ENCODE data around the gene TNN.

TNN gene

DNA sequence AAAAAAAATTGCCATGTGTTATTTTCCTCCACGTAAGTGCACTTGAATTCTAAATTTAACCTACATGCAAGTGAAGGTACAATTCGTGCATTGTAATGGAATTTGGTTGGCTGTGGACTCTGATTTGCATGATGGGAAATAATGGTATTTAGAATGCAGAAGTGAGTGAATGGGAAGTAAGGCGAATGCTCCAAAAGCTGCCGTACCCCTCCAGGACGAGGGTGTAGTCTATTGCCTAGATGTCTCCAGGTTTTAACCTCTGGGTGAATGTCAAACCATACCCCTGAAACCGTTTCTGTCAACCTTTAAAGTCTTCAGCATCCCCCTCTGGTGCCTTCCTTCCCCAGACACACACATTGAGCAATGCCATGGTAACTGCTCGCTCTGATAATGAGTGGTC lies 80.4 kb downstream of the TNN start:
- DNase-seq, result no peak

DNA sequence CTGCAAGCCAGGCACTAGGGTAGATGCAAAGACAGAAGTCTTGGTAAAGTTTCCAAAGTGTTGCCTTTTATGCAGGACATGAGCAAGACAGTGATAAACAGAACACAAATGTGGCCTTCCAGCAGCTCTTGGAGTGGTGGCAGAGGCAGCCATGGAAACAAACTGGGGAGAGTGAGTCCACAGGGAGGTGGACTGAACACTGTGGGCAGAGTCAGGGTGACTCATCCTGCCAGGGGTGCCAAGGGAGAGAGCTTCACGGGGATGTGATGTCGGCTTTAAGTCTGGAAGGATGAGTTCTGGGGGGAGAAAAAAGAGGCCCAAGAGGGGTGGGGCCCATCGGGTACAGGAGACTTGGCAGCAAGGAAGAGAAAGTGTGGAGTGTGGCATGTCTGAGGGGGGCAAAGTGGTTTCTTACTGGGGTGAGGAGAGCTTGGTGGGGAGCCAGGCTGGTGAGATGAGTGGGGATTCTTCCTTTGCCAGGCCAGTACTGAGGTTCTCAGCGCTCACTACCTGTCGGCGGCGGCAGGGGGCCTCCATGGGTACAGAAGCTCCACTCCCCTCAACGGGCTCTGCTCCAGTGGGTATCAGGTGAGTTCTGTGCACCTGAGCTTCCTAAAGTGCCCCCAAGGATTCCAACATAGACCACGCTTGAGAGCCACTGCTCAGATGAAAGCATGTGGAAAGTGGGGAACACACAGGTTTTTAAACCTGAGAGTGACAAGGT lies 83.1 kb downstream of the TNN start:
- DNase-seq, result no peak

DNA sequence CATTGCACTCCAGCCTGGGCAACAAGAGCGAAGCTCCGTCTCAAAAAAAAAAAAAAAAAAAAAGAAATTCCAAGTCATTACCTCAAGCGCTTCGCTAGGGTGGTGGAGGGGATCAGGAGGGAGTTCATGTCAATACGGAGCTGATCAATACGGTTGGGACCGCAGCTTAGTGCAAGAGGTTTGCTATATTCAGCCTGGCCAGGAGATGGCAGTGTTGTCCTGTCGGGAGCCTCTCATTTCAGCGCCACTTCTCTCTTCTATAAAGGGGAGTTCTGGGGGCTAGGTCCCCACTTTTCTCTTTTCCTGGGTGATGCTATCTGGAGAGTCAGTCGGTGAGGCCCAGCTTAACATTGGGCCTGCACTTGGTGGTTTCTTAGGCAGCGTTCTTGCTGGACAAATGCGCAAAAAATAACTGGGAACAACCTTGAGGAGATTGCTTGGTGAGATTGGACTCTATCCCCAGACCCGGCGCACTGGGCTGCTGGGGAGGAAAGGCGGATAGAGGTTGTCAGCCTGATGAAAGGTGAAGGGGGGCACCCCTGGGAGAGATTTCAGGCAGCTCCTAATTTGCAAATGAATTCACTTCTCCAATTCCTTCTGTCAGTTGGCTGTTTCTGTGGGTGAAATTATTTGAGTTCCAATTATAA lies 84.5 kb downstream of the TNN start:
- DNase-seq, result peak; percentile 68

DNA sequence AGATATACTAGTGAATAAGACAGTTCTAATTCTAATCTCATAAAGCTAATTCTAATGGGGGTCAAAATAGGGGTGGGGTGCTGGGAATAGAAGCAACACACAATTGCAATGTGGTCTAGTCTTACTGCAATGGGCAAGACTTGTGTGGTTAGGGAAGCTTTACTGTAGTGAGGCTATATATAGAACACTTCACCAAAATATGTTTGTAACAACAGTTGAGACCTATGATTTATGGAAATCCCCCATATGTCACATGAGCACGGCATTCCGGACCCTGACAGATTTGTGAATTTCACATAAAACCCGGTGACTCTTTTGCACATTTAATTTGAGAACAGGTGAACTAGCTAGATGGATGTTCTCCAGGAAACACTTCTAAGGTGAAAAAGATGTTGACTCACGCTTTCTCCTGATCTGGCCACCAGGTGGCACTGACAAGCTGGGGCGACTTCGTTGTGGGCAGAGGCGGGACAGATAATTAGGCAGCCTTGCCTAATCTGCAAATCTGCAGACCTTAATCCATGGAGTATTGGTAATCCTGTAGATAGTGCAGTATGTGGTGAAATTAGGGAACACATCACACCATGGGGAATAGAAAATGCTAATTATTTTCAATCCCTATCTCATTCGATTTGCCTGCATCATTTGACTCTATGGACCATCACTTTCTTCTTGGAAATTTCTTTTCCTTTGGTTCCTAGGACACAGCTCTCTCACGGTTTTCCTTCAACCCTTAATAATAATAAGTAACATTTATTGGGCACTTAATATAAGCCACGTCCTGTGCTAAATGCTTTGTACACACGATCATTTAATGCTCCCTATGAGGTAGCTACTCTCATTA lies 87.2 kb downstream of the TNN start:
- DNase-seq, result peak; percentile 74 to 75

DNA sequence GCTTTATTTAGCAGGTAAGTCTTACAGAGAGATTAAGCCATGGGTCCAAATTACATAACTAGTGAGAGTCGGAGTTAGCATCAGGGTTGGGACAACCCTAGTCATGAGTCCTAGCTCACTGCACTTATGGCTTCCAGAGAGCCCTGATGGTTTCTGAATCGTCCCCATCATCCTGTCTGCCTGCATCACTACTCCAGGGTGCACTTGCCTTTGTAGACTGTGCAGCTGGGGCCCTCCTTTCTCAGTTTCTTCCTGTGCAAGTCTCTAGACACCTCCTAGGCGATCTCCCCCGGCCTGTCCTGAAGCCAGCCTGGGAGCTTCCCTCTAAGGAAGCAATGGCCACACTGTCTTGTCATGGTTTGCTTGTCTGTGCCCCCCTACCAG lies 87.8 kb downstream of the TNN start:
- DNase-seq, result no peak

DNA sequence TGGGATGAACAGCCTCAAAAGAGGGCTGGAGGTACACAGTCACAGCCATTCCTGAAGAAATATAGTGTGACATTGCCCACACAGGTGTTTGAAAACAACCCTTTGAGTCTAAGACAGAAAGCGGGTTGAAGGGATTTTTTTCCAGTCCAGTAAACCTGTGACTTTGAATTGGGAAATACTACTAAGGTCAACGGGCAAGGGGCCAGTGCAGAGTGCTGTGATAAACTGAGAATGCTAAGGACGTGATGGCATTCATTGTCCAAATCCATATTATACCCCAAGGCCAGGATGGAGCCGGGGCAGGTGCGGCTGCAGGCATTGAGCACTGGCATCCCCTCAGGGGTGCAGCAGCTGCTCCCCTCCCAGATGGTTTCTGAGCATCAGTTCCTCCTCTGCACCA lies 88.3 kb downstream of the TNN start:
- DNase-seq, result no peak

DNA sequence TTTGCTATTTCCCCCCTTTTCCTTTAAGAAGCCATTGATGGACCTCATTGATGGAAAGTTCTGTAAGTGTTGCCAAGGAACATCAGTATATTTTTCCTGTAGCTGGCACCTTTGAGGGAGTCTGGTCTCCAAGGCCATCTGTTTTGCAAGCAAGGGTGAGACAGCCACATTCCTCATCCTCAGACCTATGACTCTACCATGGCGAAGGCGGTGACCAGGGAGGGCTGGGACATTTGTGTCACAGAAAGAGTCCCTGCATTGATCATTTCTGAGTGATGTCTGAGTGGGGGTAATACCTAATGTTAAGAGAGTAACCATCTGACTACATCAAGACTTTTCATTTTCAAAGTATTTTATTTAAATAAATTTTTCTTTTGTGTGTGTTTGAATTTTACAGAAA lies 89.6 kb downstream of the TNN start:
- DNase-seq, result no peak

DNA sequence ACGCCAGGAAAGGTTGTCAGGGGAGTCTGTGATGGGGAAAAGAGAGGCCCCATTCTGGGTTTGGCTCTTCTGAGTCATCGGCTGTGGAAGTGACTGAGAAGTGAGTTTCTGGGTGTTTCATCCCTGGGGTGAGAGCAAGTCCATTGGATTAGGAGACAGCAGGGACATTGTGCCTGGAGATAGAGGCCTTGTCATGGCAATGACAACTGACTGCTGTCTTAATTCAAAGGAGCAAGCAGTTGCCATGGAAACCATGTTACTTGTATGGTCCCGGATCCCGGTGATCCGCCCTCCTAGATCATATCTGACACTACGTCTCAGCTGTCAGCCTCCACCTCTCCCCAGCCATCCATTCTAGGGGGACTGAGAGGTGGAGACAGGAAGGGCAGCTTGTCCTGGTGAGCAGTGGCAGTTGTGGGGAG lies 90.5 kb downstream of the TNN start:
- no peak for DNase-seq

DNA sequence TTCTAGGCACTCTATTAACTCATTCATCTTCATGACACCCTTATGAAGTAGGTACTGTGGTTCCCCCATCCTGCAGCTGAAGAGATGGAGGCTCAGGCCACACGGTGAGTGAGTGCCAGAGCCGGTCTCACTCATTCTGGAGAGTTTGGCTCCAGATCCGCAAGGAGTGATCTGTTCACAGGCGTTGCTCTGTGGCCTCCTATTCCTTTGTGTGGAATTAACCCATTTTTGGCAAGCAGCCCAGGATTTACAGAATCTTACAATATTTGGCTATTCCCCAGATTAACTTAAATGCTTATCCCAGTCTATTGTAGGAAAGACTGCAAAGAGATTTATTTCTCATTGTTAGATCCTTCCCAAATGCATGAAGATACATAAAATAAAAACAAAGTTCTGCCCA lies 95.3 kb downstream of the TNN start:
- no peak for DNase-seq

DNA sequence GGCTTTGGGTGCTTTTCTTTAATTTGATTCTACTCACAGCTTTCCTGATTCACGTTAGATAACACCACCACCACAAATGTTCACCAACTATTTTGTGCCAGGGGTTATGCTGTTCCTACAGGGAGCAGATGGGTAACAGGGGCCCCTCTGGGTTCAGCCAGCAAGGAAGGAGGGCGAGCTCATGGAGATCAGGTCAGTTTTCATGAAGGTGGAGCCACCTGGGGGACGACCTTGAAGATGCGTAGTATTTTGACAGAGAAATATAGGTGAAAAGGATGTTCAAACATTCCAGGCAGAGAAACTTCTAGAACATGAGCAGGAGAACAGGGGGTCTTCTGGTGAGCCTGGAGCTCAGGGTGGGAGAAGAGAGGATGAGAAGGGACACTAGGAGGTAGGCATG lies 96.1 kb downstream of the TNN start:
- DNase-seq, result no peak

DNA sequence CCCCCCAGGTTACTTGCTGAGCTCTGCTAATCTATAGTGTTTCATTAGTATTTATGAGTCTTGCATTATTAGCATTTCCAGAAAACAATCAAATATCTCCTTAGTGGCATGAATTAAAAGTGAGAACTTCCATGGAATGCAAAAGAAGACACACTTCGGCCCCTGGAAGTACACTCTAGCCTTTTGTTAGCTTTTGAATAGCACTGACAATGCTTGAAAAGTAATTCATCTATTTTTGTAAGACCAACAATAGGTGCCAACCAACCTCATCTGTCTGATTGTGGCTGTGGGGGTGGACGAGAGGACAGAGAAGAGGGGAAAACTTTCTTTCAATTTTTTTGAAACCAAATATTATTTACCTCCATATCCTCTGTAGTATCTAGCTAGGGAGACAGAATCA lies 97.1 kb downstream of the TNN start:
- DNase-seq, result no peak

DNA sequence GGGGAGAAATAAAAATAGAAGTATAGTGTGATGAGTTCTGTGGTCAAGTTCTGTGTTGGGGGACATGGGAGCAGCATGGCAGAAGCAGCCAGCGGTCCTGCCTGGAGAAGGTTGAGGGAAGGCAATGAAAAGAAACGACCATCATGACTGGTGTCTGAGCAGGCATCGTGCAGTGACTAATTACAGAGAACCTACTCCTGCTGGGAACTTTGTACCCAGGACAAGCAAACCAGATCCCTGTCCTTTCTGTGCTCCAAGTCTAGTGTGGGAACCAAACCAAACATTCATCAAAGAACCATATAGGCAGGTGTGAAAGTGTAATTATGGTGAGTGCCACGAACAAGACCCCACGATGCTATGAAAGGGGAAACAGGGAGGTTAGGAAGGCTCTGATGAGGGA lies 99.1 kb downstream of the TNN start:
- no peak for DNase-seq

DNA sequence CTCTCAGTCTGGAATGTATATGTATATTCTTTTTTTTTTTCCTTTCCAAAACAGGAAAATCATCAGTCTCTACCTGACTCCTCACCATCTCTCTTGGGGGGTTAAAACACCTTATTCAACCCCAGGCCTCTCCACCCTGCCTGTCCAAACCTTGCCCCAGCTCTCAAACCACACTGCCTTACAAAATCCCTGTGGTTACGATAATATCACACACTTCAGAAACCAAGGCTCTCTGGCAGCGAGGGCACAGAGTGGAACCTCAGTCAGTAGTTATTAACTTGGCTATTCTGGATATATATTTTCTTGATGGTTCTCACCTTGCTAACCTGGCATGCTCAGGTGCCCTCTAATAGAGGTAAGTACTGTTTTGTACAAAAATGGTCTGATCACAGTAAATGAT lies 100.2 kb downstream of the TNN start:
- no peak for DNase-seq

DNA sequence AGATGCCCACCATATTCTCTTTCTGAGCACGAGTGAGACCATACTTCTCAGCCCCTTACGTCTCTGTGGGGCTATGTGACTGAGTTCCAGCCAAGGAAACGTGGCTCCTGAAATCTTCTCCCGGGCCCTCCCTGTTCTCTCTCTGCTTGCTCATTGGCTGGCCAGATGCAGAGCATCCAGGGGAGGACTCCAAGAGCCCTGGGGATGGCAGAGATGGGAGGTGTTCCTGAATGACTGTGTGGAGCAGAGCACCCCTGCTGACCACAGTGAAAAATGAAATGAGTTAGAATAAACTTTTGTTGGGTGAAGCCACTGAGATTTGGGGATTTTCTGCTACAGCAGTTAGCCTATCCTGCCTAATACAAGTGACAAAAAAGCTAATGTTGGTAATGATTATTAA lies 101.1 kb downstream of the TNN start:
- DNase-seq, result no peak

DNA sequence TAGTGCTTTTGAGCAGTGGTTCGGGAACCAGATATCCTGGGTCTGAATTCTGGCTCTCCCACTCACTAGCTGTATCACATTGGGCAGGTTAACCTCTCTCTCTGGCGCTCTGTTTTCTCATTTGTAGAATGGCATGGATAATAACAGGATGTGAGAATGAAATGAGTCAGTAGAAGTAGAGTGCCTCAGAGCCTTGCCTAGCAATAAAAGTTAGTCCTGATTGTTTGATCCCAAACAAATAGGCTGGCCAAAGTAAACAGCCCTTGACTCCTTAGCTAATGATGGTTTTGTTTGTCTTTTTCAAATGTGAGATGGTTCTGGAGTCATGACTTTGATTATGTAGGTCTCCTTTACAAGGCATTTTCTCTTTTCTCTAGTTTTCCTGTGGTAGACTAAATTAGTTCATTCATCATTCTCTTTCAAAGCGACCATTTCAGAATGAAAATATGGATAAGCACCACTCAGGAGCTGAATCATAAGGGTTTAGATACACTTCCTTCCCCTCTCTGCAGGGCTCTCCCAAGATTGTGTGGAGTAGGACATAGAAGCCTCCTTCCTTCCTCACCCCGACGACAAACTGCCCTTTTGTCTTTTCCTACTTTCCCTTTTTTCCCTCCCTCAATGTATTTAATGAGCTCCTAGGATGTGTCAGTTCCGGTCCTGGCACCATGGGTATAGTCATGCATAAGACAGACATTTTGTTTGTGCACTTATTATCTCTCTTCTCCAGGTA lies 101.8 kb downstream of the TNN start:
- no peak for DNase-seq

DNA sequence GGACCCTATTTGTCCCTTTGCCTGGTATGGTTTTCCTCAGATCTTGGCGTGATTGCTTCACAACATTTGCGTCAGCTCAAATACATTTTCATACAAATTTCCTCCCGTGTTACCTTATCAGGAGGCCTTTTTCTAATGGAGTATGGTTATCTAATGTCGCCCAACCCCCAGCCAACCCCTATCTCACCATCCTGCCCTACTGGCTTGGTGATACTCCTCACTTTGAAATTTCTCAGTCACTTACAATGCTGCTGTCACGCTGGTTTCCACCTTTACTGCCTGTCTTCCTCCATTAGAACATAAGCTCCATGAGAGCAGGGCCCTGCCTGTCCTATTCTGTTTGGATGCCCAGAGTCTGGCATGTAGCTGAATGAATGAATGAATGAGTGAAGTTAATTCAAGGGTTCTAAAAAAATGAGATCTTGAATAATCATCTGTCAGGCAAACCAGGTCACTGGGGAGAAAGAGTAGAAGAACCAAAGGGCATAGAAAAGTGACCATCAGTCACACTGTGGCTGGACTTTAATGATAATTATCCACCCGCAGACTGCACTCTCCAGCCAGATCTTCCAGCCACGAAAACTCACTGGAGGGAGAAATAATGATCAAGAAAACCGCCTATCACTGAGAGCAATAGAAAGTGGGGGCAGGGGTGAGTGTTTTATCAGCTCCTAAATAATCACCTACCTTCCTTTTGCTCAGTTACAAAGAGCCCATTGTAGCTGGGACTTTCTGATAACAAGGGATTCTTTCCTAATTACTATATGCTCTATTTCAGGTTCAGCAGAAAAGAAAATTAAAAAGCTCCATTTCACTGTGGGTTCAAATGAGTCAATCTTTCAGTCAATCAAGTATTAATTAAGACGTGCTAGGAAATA lies 103.6 kb downstream of the TNN start:
- no peak for DNase-seq

DNA sequence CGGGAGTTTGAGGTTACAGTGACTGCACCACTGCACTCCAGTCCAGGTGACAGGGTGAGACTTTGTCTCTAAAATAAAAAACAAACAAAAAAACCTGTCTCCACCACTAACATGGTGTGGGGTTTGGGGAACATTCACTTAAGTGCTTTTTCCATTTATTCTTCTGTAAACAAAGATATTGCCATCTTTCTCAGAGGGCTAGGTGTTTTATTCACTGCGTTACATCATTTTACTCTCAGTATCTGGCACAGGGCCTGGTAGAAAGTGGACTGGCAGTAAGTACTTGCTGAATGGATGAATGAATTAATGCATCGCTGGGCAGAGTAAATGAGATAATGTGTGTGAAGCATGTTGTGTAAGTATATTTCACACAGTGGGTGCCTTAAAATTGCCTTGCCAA lies 104.9 kb downstream of the TNN start:
- no peak for DNase-seq

DNA sequence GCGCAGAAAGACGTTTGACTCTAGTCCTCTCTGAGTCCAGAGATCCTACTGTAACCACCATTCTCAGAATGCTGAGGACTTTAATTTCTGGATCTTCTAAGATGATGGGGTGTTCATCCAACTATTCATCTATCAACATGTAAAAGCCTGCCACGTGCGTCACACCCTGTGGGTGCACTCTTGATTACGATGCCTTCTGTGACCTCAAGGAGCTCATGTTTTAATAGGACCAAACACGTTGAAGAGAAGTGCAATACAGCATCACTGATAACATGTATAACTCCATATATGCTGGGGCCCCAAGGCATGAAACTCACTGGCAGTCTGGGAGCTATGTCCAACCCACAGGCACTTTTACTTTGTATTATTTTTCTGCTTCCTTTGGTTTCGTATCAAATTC lies 105.9 kb downstream of the TNN start:
- no peak for DNase-seq

DNA sequence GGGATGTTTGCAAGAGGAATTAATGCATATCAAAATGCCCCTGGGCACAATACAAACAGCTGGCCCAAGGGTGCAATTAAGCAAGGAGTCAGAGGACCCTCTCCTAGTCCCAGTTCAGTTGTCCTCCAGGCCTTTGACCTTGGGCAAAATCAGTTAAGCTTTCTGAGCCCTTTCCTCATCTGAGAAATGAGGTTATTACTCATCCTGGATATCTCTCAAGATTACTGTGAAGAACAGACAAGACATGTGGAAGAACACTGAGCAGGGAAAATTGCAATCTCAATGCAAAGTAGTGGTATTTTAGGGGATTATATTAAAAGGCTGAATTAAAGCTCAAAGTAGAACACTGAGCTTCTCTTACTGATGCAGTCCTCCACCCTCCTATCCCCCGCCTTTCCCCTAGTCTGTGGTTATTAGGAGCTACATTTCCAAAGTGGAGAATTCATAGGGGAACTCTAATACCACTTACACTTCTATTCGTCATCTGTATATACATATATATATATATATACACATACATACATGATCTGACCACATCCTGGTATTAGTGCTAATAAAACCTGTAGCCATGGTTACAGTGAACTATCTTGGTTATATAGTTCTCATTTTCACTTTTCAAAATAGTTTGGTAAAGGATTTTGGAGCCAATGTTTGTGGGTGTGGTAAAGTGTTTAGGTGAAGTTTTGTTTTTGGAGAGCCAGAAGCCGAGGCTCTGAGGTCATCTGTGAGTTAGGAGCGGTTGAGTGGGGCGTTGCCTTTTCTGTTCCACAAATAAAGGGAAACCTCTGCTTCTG lies 106.9 kb downstream of the TNN start:
- DNase-seq, result peak in 1 of 2 donors; percentile 48

DNA sequence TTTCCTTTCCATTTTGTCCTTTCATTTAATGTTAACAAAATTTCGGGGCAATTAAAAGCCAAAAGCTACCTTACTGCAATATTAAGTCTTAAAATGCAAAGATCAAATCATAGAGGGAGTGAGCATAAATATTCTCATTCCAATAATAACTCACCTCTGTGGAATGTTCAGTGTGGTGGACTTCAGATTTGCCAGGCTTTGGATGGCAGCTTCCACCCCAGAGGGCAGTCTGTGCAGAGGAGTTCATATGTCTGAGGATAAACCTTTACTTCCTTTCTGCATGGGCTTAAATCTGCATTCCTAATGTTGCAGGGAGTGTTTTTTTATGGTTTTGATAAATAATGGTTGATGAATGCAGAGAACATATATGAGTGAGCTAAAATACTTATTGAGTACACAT lies 108.6 kb downstream of the TNN start:
- no peak for DNase-seq

DNA sequence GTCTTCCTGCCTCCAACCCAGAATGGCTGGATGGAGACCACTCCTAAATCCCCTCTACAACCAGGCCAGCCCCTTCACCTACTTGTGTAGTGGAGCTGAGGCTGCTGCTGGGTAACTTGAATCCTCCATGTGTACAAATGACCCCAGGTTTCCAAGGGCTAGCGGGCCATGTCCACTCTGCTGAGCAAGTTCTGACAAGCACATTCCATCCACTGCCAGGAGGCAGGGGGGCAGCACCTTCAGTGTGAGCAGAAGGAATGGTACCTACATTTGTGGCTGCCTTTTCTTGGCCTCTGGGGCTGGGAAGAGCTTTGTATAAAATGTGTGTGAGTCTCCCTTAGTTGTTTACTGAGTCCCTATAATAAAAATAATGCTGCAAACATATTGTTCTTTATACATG lies 110.4 kb downstream of the TNN start:
- DNase-seq, result no peak

DNA sequence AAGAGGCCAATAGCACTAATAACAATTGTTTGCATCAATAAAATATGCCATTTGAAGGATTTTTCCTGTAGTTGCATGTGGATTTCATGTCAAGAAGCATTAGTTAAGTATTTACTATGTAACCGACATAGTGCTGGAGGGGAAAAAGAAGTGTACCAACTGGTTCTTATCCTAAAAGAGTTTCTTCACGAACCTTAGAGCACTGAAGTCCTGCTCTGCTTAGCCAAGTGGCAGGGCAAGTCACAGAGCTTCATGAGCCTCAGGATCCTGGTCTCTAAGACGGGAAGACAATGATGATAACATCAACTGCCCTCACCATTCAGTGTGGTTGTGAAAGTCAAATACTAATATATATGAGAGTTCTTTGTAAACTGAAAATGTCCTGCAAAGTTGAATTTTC lies 110.8 kb downstream of the TNN start:
- no peak for DNase-seq

Measured in CD4-positive, alpha-beta T cell treated with Interleukin-4 for 1 hour (primary cell).